ENCODE measurements around the gene SLC34A3. TPM values are rescaled to one million over a fixed set of nuclear protein-coding genes. Genes with fewer than 3 reads are reported as not detected.

SLC34A3 gene
- total RNA-seq, 1 experiment from 2014 or later: not detected

DNA sequence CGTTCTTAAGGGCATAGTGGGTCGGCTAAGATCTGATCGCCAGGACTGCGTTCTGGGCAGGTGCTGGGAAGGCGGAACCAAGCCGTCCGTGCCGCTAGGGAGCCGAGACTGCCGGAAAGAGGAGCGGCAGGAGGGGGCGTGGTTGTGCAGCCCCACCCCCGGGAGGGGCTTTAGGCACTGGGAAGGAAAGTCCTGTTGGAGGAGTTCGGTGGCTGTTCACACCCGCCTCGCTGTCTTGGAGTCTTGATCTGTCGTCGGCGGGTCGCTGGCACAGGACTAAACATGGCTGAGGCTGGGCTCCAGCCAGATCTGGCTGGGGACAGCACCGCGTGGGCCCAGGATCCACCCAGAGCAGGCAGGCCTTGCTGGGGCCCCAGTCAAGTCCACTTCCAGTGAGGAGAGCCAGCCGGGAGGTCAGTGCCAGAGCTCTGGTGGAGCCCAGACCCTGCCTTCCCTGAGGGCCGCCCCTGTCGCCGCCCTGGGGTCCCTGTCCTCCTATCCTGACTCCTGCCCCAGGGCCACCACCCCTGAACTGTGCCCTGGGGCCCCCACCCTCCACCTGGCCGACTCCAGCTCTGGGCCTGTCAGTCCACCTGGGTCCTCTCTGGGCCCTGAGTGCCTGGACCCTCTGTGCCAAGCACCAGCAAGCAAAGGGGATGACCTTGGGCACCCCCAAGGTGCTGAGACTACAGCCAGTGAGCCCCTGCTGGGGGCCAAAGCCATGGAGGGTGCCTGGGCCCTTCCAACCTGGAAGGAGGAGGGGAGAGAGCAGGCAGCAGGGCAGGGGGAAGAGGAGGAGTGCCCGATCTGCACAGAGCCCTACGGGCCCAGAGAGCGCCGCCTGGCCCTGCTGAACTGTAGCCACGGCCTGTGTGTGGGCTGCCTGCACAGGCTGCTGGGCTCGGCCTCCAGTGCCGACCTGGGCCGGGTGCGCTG, 13.2 kb upstream of the SLC34A3 start:
- H3K4me3 ChIP-seq (ENCODE audit: low read depth, low read length, poor library complexity, severe bottlenecking): peak overlapping the region; percentile 30
- intact Hi-C loops (cut with micrococcal nuclease; ENCODE audit: unreplicated experiment): no loop called here
- ChIA-PET POLR2A (ENCODE audit: low non-redundant PET) (no interaction called here), CTCF (interaction anchor here (0.6 kb wide), 1 partner anchor 55 kb away, joined by 8 read pairs; no protein-coding TSS in a partner anchor)
- H3K36me3 ChIP-seq (ENCODE audit: insufficient read depth, low read length, poor library complexity, severe bottlenecking): peaks cover 5% of the 10 kb centered on the region
- BruUV-seq (replicated peaks): no TSS peak
- peak overlapping the region; percentile 13 for H3K27ac ChIP-seq (ENCODE audit: low read depth, low read length, poor library complexity, severe bottlenecking)
- TF ChIP-seq EZH2 (IDR thresholded peaks at IDR 0.05; ENCODE audit: borderline replicate concordance, low read depth, low read length, poor library complexity, severe bottlenecking): no peak
- TF ChIP-seq, protein P1, sequence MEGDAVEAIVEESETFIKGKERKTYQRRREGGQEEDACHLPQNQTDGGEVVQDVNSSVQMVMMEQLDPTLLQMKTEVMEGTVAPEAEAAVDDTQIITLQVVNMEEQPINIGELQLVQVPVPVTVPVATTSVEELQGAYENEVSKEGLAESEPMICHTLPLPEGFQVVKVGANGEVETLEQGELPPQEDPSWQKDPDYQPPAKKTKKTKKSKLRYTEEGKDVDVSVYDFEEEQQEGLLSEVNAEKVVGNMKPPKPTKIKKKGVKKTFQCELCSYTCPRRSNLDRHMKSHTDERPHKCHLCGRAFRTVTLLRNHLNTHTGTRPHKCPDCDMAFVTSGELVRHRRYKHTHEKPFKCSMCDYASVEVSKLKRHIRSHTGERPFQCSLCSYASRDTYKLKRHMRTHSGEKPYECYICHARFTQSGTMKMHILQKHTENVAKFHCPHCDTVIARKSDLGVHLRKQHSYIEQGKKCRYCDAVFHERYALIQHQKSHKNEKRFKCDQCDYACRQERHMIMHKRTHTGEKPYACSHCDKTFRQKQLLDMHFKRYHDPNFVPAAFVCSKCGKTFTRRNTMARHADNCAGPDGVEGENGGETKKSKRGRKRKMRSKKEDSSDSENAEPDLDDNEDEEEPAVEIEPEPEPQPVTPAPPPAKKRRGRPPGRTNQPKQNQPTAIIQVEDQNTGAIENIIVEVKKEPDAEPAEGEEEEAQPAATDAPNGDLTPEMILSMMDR (conservative IDR thresholded peaks at IDR 0.05; ENCODE audit: low read depth, low read length): no peak
- peaks cover 3% of the 10 kb centered on the region for H3K4me1 ChIP-seq (ENCODE audit: insufficient read depth, low read length, poor library complexity, severe bottlenecking)
- H3K27me3 ChIP-seq (replicated peaks; ENCODE audit: insufficient read depth, low read depth, low read length, poor library complexity): no peaks in the 10 kb centered on the region
- DNase-seq (ENCODE audit: low spot score): peak; percentile 88
- H3K9me3 ChIP-seq (ENCODE audit: low read depth, low read length, poor library complexity, severe bottlenecking): no peaks in the 10 kb centered on the region

DNA sequence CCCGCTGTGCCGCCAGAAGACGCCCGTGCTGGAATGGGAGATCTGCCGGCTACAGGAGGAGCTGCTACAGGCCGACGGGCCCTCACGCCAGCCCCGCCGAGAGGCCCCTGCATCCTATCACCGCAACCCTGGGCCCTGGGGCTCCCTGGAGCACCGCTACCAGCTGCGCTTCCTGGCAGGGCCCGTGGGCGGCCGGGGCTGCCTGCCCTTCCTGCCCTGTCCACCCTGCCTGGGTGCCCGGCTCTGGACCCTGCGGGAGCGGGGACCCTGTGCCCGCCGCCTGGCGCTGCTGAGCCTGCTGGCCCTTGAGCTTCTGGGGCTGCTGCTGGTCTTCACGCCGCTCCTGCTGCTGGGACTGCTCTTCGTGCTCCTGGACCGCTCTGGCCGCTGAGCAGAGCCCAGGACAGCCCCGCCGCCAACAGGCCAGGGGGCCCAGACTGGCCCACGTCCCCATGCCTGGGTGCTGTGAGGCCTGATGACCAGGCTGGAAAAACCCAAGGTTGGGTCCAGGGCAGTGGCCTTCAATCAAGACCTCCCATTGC, 12.4 kb upstream of the SLC34A3 start:
- CTCF ChIA-PET: no interaction called here
- no peak overlapping the region for H3K4me3 ChIP-seq (ENCODE audit: low read depth, low read length, poor library complexity, severe bottlenecking)
- no peak for DNase-seq (ENCODE audit: low spot score)
- peaks cover 9% of the 10 kb centered on the region for H3K4me1 ChIP-seq (ENCODE audit: insufficient read depth, low read length, poor library complexity, severe bottlenecking)
- POLR2A ChIA-PET (ENCODE audit: low non-redundant PET): no interaction called here
- peaks cover 5% of the 10 kb centered on the region for H3K36me3 ChIP-seq (ENCODE audit: insufficient read depth, low read length, poor library complexity, severe bottlenecking)
- no peak for TF ChIP-seq EZH2 (IDR thresholded peaks at IDR 0.05; ENCODE audit: borderline replicate concordance, low read depth, low read length, poor library complexity, severe bottlenecking)
- TF ChIP-seq, protein P1 (conservative IDR thresholded peaks at IDR 0.05; ENCODE audit: low read depth, low read length): no peak
- intact Hi-C loops (cut with micrococcal nuclease; ENCODE audit: unreplicated experiment): no loop called here
- no peaks in the 10 kb centered on the region for H3K9me3 ChIP-seq (ENCODE audit: low read depth, low read length, poor library complexity, severe bottlenecking)
- H3K27me3 ChIP-seq (replicated peaks; ENCODE audit: insufficient read depth, low read depth, low read length, poor library complexity): no peaks in the 10 kb centered on the region
- no TSS peak for BruUV-seq (replicated peaks)
- H3K27ac ChIP-seq (ENCODE audit: low read depth, low read length, poor library complexity, severe bottlenecking): peak overlapping the region; percentile 13

DNA sequence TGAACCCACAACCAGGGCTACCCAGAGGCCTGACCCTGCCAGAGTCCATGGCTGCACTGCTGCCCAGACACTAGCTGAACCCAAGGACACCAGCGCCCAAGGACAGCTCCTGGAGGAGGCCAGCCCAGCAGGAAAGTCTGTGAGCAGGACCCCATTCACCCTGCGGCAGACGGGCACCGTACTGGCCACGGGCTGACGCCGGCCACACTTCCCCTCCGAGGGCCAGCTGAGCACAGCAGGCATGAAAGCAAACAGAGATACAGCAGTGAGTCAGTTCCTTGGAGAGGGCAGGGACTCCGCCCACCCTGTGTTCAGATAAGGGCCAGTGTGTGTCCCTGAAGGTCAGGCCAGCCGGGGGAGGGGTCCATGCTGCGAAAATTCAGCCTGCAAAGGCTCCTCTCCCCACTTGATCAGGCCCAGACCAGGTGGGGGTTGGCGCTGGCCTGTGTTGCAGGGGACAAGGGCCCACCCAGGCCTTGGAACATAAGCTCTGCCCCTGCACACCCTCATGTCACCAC, 11.9 kb upstream of the SLC34A3 start:
- intact Hi-C loops (cut with micrococcal nuclease; ENCODE audit: unreplicated experiment): no loop called here
- CTCF ChIA-PET: no interaction called here
- Histone ChIP-seq H3K9me3 (ENCODE audit: low read depth, low read length, poor library complexity, severe bottlenecking) (no peaks in the 10 kb centered on the region), H3K36me3 (ENCODE audit: insufficient read depth, low read length, poor library complexity, severe bottlenecking) (peaks cover 5% of the 10 kb centered on the region), H3K4me3 (ENCODE audit: low read depth, low read length, poor library complexity, severe bottlenecking) (no peak overlapping the region), H3K27ac (ENCODE audit: low read depth, low read length, poor library complexity, severe bottlenecking) (no peak overlapping the region), H3K27me3 (replicated peaks; ENCODE audit: insufficient read depth, low read depth, low read length, poor library complexity) (no peaks in the 10 kb centered on the region), H3K4me1 (ENCODE audit: insufficient read depth, low read length, poor library complexity, severe bottlenecking) (peaks cover 9% of the 10 kb centered on the region)
- no peak for TF ChIP-seq EZH2 (IDR thresholded peaks at IDR 0.05; ENCODE audit: borderline replicate concordance, low read depth, low read length, poor library complexity, severe bottlenecking)
- TF ChIP-seq, protein P1 (conservative IDR thresholded peaks at IDR 0.05; ENCODE audit: low read depth, low read length): no peak
- POLR2A ChIA-PET (ENCODE audit: low non-redundant PET): no interaction called here
- DNase-seq (ENCODE audit: low spot score): no peak
- no TSS peak for BruUV-seq (replicated peaks)

Data from A673 (cell line).